GM18520 (cell line): ENCODE measurements around the gene BGN.

ENCODE experiments used
- ATAC-seq: cut with Tn5 transposase; IDR thresholded peaks from one replicate; pipeline ENCODE4 v1.9.1; 2021; ENCODE audit not compliant: unreplicated experiment

The BGN gene

GRCh38 chrX:153494541-153495361, at the start of gene BGN:
Gene BGN, plus strand, starts transcription at chrX:153494980. Its CDS starts 9,652 bp downstream, at chrX:153504632.
- no peak for ATAC-seq

GRCh38 chrX:153445106-153445855, 49.5 kb upstream of the BGN start:
- no peak for ATAC-seq

DNA sequence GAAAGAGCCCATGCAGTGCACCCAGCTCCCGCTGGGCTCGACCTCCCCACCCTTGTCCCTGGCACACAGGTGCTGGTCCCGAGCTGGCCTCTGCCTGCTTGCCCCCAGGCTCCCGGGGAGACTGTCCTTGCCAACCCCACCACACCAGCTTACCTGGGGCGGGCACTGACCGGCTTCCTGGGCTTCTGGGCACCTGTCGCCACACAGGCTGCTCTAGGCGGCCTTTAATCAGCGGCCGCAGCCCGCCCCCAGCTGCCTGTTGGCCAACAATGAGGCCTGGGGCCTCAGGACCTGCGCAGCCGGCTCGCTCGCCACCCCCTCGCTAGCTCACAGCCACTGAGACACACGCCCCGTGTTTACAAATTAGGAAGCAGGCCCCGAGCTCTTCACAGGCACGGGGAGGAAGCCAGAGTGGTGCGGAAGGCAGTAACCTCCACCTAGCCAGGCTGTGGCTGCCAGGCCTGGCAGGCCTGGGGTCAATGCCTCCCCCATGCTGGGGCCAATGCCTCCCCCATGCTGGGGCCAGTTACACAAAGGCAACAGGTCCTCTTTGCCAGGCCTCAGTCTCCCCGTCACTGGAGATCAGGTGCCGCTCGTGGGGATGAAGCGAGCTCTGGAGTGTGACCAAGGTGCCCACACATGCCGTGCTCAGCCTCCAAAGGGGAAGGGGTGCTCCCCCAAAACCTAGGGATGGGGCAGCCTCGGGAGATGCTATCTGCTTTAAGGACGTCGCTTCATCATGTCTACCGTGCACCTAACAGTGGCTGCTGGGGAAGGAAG, 48.7 kb upstream of the BGN start, which contains the start of gene TREX2:
Gene TREX2, minus strand, starts transcription at position 201 of the 780 bp plus-strand sequence. CDS start 626 bp downstream, outside the sequence.
- no peak for ATAC-seq

DNA sequence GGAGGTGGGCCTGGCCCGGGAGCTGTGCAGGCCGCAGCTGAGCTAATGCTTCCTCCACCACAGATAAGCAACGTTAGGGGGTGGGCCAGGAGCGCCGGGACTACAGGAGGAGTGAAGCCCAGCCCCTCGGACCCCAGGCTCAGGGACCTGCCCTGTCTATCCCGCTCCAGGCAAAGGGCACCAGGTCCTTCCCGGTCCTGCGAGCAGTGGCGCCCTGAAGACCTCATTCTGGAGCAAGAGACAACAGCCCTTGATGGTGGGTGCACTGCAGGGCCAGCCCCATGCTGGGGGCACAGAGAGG, 48.2 kb upstream of the BGN start:
- ATAC-seq = no peak

DNA sequence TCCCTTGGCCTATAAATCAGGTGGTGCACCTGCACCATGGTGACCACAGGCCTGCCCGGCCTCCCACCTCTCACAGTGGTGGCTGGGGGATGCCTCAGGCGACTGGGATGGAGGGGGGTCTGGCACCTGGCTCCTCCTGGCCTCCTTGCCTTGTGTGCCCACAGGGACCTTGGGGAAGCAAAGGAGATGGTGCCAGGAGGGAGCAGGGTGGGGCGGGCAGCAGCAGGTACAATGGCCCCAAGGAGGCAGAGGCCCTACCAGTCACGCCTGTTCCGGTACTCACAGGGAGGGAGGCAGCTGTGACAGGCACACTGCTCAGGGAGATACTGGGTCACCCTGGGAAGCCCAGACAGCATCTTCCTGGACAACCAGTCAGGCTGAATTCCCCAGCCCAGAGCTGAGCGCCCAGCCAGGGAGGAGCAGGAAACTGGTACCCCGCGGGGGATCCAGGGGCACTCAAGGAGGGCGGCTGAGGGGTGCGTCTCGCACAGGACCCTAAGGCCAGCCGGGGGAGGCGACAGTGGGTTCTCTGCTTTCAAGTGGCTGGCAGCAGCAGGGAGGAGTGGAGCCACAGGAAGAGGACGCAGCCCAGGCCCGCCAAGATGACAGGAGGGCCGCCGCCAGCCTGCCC, 47.7 kb upstream of the BGN start:
- ATAC-seq = no peak

- ATAC-seq = no peak
Measured at GRCh38 chrX:153447581-153447960, 47.2 kb upstream of the BGN start.

DNA sequence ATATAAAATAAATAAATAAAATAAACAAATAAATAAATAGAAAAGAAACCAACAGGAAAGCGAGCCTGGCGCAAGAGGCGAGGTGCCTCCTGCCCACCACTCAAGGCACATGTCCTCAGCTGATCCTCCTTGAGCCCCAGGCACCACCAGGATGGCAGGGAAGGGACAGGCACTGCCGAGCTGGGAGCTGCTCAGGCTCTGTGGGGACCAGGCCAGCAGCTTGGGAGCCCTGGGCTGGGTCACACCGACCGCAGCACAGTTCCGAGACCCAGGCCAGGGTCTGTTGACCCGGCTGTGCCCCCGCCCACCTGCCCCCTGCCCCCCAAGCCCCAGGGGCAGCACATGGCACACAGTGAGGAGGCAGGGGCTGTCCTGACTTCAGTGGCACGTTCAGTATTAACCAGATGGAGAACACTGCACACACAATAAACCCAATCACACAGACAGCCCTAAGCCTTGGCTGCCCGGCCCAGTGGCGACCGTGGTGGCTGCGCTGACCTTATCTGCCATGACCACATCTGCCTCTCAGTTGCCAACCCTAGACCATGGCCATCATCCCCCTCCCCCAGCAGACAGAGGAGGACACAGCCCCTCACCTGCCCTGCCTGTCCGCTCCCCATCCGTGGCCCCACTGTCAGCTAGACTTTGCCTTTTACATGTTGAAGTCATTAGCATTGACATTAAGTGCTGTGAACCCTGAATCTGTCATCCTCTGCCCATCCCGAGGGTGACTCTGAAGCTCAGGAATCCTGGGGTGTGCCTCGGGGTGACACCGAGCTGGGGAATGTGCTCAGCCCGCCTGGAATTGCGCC, 46.0 kb upstream of the BGN start:
- no peak for ATAC-seq

DNA sequence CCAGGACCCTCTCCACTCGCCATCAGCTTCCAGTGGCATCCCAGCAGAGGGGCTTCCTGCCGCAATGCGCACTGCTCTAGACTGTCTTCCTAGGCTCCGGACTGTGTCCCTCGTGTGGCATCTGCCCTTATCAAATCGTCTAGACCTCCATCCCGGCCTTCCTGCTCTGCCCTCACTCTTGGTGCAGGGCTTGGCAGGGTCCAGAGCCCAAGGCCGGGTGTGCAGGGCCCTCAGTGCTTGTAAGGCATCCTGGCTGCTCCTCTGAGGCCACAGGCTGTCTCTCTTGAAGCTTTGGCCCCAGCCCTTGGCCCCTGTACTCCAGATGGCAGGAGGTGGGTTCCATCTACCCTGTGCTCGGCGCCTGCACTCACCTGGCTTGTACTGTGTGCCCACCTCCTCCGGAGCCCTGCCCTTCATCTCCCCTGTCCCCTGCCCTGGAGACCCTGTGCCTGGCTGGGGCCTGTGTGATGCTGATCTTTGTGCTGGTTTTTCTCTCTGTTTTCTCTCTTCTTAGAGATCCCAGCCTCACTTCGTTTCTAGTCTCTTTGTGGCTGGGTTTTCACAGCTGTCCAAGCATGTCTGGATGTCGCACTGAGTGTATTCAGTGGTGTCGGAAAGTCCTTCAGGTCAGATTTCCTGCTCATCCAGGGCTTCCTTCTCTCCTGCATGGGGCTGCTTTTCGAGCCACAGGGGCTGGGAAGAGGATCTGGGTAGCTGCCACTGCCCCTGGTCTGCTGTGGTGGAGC, 45.2 kb upstream of the BGN start:
- ATAC-seq = no peak

- ATAC-seq = no peak
Measured at GRCh38 chrX:153450114-153450948, 44.4 kb upstream of the BGN start.

DNA sequence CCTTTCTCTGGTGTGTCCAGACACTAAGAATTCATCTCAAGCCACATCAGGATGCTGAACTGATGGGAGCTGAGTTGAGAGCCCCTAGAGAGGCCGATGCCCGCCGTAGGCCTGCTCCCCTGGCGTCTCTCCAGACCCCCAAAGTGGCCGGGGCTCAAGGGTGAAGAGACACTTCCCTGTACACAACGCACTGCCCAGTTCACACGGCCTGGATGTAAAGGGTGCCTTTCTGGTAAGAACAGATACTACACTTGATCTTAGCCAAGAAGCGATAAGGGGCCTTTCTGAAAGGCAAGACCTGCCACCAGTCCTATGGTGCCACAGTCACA, 43.9 kb upstream of the BGN start:
- no peak for ATAC-seq

GRCh38 chrX:153454901-153455550, 39.8 kb upstream of the BGN start:
- ATAC-seq = no peak

DNA sequence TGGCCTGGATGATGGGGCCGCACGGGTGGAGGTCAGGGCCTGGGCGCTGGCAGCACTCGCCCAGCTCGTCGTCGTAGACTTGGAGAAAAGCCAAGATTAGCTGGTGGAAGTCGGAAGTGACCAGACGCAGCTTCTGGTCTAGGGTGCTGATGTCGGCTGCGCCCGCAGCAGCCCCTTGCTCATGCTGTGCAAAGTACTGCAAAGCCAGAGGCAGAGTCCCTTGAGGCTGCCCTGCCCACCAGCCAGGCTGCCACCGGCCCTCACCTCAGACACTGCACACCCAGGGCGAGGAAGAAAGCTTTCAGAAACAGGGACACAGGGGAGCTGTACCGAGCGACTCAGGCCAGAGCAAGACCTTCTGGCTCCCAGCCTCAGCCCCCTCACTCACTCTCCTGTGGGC, 39.2 kb upstream of the BGN start:
- no peak for ATAC-seq

DNA sequence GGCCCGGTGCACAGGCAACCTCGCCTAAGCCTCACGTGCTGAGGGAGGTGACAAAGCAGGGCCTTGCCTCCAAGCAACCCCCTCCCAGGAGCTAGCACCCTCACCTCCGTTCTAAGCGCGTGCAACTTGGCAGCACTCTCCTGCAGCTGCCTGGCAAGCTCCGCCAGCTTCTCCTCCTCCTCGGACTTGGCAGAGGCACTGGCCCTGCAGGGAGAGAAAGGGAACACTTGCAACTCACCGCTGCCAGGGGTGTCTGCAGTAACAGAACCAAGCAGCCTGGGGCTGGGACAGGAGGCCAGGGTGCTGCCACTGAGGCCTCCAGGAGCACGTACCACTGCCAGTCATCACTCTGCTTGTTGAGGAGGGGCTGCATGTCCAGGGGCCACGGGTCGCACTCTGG, 38.6 kb upstream of the BGN start:
- no peak for ATAC-seq

DNA sequence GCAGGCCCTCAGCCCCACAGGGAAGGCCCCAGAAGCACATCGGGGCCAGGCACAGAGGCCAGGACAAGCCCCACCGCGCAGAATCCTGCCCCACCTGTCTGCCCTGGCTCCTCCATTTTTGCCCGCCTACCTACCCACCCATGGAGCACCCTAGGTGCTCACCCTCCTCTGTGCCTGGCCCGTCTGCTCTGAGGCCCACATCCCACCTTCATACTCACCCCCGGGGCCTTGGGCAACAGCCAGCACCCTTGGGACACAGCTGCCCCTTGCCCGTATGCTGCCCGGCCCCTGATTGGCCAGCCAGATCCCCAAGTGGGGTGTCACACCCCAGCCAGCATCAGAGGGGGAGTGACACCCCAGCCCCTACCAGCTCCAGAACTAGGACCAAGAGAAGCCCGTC, 38.1 kb upstream of the BGN start:
- no peak for ATAC-seq

- ATAC-seq = no peak
Measured at GRCh38 chrX:153457136-153457825, 37.5 kb upstream of the BGN start.

- ATAC-seq = no peak
Measured at GRCh38 chrX:153457827-153458466, 36.8 kb upstream of the BGN start.

DNA sequence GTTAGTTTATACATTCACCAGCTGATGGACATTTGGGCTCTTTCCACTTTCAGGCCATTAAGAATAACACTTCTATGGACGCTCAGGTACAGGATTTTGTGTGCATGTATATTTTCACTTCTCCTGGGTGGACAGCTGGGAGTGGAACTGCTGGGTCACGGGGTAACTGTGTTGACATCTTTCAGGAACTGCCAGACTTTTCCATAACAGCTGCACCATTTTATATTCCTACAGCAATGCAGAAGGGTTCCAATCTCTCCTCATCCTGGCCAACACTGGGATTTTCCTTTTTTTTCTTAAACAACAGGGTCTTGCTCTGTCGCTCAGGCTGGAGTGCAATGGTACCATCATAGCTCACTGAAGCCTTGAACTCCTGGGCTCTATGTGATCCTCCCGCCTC, 36.3 kb upstream of the BGN start:
- ATAC-seq = no peak
